Lower leg skin (tissue), 3 donors: ENCODE results near the gene KCNMB2.
"Not testable (repeated sequence)": the region's sequence is repeated elsewhere in the genome, so short reads cannot be mapped to it uniquely, and the experiment has no call there.

Experiments used
- CTCF ChIP-seq, 3 donors: fragments of 450-650 bp; IDR thresholded peaks; one replicate each; pipeline ENCODE4 v1.5.1; 2016; ENCODE audit warnings: antibody characterized with exemption in 3 of 3, mild to moderate bottlenecking in 3 of 3, moderate library complexity in 2 of 3
- POLR2A ChIP-seq, 2 donors: fragments of 450-650 bp; IDR thresholded peaks; one replicate each; pipeline ENCODE4 v1.6.1; 2016 to 2017; ENCODE audit warnings: antibody characterized with exemption in 2 of 2, mild to moderate bottlenecking in 1 of 2, moderate library complexity in 1 of 2

- TF ChIP-seq CTCF, POLR2A (IDR thresholded peaks at IDR 0.05): not testable (repeated sequence)
Observed at GRCh38 chr3:178859900-178860436, 323.7 kb downstream of the KCNMB2 start.
